Naive thymus-derived CD4-positive, alpha-beta T cell (primary cell): Measurements from ENCODE around the gene ZBTB45. TPM values are rescaled to one million over a fixed set of nuclear protein-coding genes. Genes with fewer than 3 reads are reported as not detected.

Source experiments
- ATAC-seq: fragments of 150-1000 bp; cut with Tn5 transposase; 2 replicates; pipeline ENCODE4 v1.10.0; 2021; ENCODE audit warnings: mild to moderate bottlenecking, moderate library complexity
- CTCF ChIA-PET: fragments of 350-600 bp; sonication (Branson Sonifier 250); formaldehyde crosslinking; loops from one replicate; lab custom pipeline; 2021; ENCODE audit warnings: antibody characterized with exemption; lab: Charles Lee
- POLR2A ChIA-PET: fragments of 350-600 bp; sonication (Branson Sonifier 250); formaldehyde crosslinking; loops from one replicate; lab custom pipeline; 2021; ENCODE audit warnings: antibody characterized with exemption, inconsistent platforms; lab: Charles Lee
- DNase-seq, 9 donors: peaks; one replicate each; pipeline versions ENCODE4 v3.0.0 to v3.0.0-alpha.2; 2020 to 2022; ENCODE audit warnings: mixed read lengths in 1 of 9
- H3K27ac ChIP-seq: one replicate; pipeline ENCODE4 v1.7.0; 2013; ENCODE audit warnings: mild to moderate bottlenecking, low read depth, low read length, moderate library complexity
- H3K27me3 ChIP-seq, 2 donors: one replicate each; pipeline ENCODE4 v1.7.0; 2013; ENCODE audit warnings: low read length in 2 of 2, mild to moderate bottlenecking in 2 of 2, moderate library complexity in 2 of 2; ENCODE audit not compliant: control insufficient read depth in 2 of 2, insufficient read depth in 2 of 2
- H3K36me3 ChIP-seq, 3 experiments: 1 replicate in 2 of 3; 2 replicates in 1 of 3; pipeline ENCODE4 v1.7.0; 2013; ENCODE audit warnings: low read length in 3 of 3, mild to moderate bottlenecking in 3 of 3, moderate library complexity in 1 of 3; ENCODE audit not compliant: insufficient read depth in 3 of 3, control insufficient read depth in 2 of 3
- H3K4me1 ChIP-seq, 2 donors: one replicate each; pipeline ENCODE4 v1.7.0; 2013; ENCODE audit warnings: low read length in 2 of 2, mild to moderate bottlenecking in 2 of 2, moderate library complexity in 1 of 2; ENCODE audit not compliant: control insufficient read depth in 2 of 2, insufficient read depth in 2 of 2
- H3K4me3 ChIP-seq: 2 replicates; pipeline ENCODE4 v1.7.0; 2013; ENCODE audit warnings: mild to moderate bottlenecking, low read length
- H3K9me3 ChIP-seq, 3 experiments: 1 replicate in 2 of 3; 2 replicates in 1 of 3; pipeline ENCODE4 v1.7.0; 2013; ENCODE audit warnings: low read length in 3 of 3; ENCODE audit not compliant: control insufficient read depth in 2 of 3
- H3K27ac Mint-ChIP-seq, 9 donors: one replicate each; pipeline ENCODE4 v1.8.0; 2020 to 2022; ENCODE audit warnings: mixed read lengths in 9 of 9, mild to moderate bottlenecking in 8 of 9, moderate library complexity in 5 of 9, inconsistent platforms in 2 of 9
- H3K27me3 Mint-ChIP-seq, 5 donors: one replicate each; pipeline ENCODE4 v1.8.0; 2021 to 2022; ENCODE audit warnings: mixed read lengths in 5 of 5, mild to moderate bottlenecking in 1 of 5
- H3K36me3 Mint-ChIP-seq, 5 donors: one replicate each; pipeline ENCODE4 v1.8.0; 2020 to 2022; ENCODE audit warnings: mixed read lengths in 5 of 5, mild to moderate bottlenecking in 3 of 5, inconsistent platforms in 1 of 5
- H3K4me1 Mint-ChIP-seq, 7 donors: one replicate each; pipeline ENCODE4 v1.8.0; 2020 to 2022; ENCODE audit warnings: mixed read lengths in 7 of 7, mild to moderate bottlenecking in 3 of 7, inconsistent platforms in 1 of 7
- H3K4me3 Mint-ChIP-seq, 10 donors: one replicate each; pipeline ENCODE4 v1.8.0; 2020 to 2022; ENCODE audit warnings: mild to moderate bottlenecking in 10 of 10, mixed read lengths in 10 of 10, moderate library complexity in 6 of 10, inconsistent platforms in 2 of 10
- H3K9me3 Mint-ChIP-seq, 11 donors: one replicate each; pipeline ENCODE4 v1.8.0; 2020 to 2022; ENCODE audit warnings: mixed read lengths in 11 of 11, mild to moderate bottlenecking in 4 of 11, inconsistent platforms in 1 of 11, moderate library complexity in 1 of 11
- intact Hi-C, 2 donors: fragments of 100-400 bp; cut with micrococcal nuclease; formaldehyde crosslinking; loops; one replicate each; pipeline ENCODE4 v1.15.1; 2023
- polyA plus RNA-seq, 2 donors: library from polyadenylated mRNA; unstranded; fragments of 300-500 nt; fragmentation: Illumina TruSeq; gene quantifications; one replicate each; pipeline ENCODE4 v1.2.3, GENCODE V29; 2021
- total RNA-seq, 6 experiments: library from RNA in 5 of 6; stranded (reverse) in 5 of 6; gene quantifications; 1 replicate in 5 of 6; 2 replicates in 1 of 6; pipeline ENCODE4 v1.2.3 and lab custom pipeline; 2021 to 2026

ZBTB45 gene
- total and polyA plus RNA-seq, 7 experiments from 2014 or later = 5.1 to 19.2 (median 9.9) TPM

GRCh38 chr19:58475714-58476497 is 43.7 kb downstream of the ZBTB45 start, which contains the start of gene ZNF446:
Gene ZNF446 (plus strand): TSS chr19:58476352. CDS start chr19:58477219, 867 bp downstream.
- ChIA-PET CTCF (interaction anchor here (0.6 kb wide), 1 partner anchor 60 kb away, joined by 4 read pairs; no protein-coding TSS in a partner anchor), POLR2A (interaction anchor here (0.8 to 2.3 kb wide), 5 partner anchors 24 to 113 kb away, joined by 3 to 11 read pairs (median 4); partner anchors contain the start of genes ZBTB45, ZNF132 and ZNF497)
- DNase-seq (peak; percentile 84 to 97 (median 96)), ATAC-seq (peak; percentile 92)
- H3K4me3 ChIP-seq = peak within 1 kb of the TSS; percentile 77
- Mint-ChIP-seq H3K27ac (peak within 1 kb of the TSS; percentile 87 to 100 (median 99)), H3K9me3 (no peaks in the 10 kb centered on the region), H3K27me3 (no peaks in the 10 kb centered on the region), H3K36me3 (peaks cover 0 to 8% (median 0%) of the 10 kb centered on the region in 5 donors), H3K4me1 (peaks cover 6 to 29% (median 17%) of the 10 kb centered on the region in 7 donors), H3K4me3 (peak within 1 kb of the TSS; percentile 78 to 99 (median 96))
- no peaks in the 10 kb centered on the region for H3K27me3 ChIP-seq
- peaks cover 14 to 16% of the 10 kb centered on the region in 2 donors for H3K4me1 ChIP-seq
- H3K9me3 ChIP-seq = no peaks in the 10 kb centered on the region
- intact Hi-C loops = loop anchor here (1.0 to 2.0 kb wide), 17 partner anchors 9 to 293 kb away; partner anchors contain the start of genes MZF1 (in 2 of the 2), TRIM28 (in 2 of the 2), ZBTB45 (in 2 of the 2) and ZNF132 (in 2 of the 2)
- H3K36me3 ChIP-seq = peaks cover 0 to 14% (median 0%) of the 10 kb centered on the region in 3 experiments
- H3K27ac ChIP-seq = peak within 1 kb of the TSS; percentile 91

GRCh38 chr19:58474997-58475713 is 44.5 kb downstream of the ZBTB45 start:
- peak overlapping the region; percentile 91 for H3K27ac ChIP-seq
- ChIA-PET CTCF (interaction anchor here (0.6 kb wide), 1 partner anchor 61 kb away, joined by 4 read pairs; no protein-coding TSS in a partner anchor), POLR2A (interaction anchor here (0.6 to 2.3 kb wide), 5 partner anchors 24 to 112 kb away, joined by 3 to 11 read pairs (median 4); partner anchors contain the start of genes ZNF132 and ZNF497)
- ATAC-seq = peak; percentile 33
- H3K4me1 ChIP-seq = peaks cover 14 to 16% of the 10 kb centered on the region in 2 donors
- peak overlapping the region; percentile 77 for H3K4me3 ChIP-seq
- Mint-ChIP-seq H3K9me3 (no peaks in the 10 kb centered on the region), H3K4me3 (peak overlapping the region; percentile 78 to 99 (median 96)), H3K27me3 (no peaks in the 10 kb centered on the region), H3K4me1 (peaks cover 6 to 29% (median 17%) of the 10 kb centered on the region in 7 donors), H3K36me3 (peaks cover 0 to 11% (median 0%) of the 10 kb centered on the region in 5 donors), H3K27ac (peak overlapping the region; percentile 87 to 100 (median 99))
- intact Hi-C loops = loop anchor here (1.0 kb wide), 8 partner anchors 8 to 256 kb away; partner anchors contain the start of genes MZF1 (in 1 of the 2), RPS5 (in 1 of the 2), ZNF324 (in 1 of the 2) and ZNF837 (in 1 of the 2)
- H3K9me3 ChIP-seq = no peaks in the 10 kb centered on the region
- H3K27me3 ChIP-seq = no peaks in the 10 kb centered on the region
- peaks cover 0 to 22% (median 0%) of the 10 kb centered on the region in 3 experiments for H3K36me3 ChIP-seq
- DNase-seq = no peak

- peak overlapping the region in 8 of 9 donors; percentile 14 to 100 (median 72) for H3K27ac Mint-ChIP-seq
- H3K4me1 ChIP-seq = peaks cover 14 to 16% of the 10 kb centered on the region in 2 donors
- H3K27ac ChIP-seq = peak overlapping the region; percentile 91
- DNase-seq = no peak
- POLR2A ChIA-PET = interaction anchor here (0.6 to 2.3 kb wide), 3 partner anchors 25 to 36 kb away, joined by 3 to 11 read pairs (median 4); partner anchors contain the start of gene ZNF132
- H3K4me3 Mint-ChIP-seq = peak overlapping the region in 9 of 10 donors; percentile 21 to 98 (median 55)
- H3K36me3 Mint-ChIP-seq = peaks cover 0 to 11% (median 0%) of the 10 kb centered on the region in 5 donors
- ATAC-seq = no peak
- CTCF ChIA-PET = no interaction called here
- H3K4me3 ChIP-seq = no peak overlapping the region
- no peaks in the 10 kb centered on the region for H3K27me3 ChIP-seq
- intact Hi-C loops = no loop called here
- no peaks in the 10 kb centered on the region for H3K9me3 Mint-ChIP-seq
- peaks cover 6 to 29% (median 17%) of the 10 kb centered on the region in 7 donors for H3K4me1 Mint-ChIP-seq
- no peaks in the 10 kb centered on the region for H3K27me3 Mint-ChIP-seq
- no peaks in the 10 kb centered on the region for H3K9me3 ChIP-seq
- H3K36me3 ChIP-seq = peaks cover 0 to 28% (median 0%) of the 10 kb centered on the region in 3 experiments
Measured at GRCh38 chr19:58474291-58474996, 45.2 kb downstream of the ZBTB45 start.

GRCh38 chr19:58473775-58474174 is 45.8 kb downstream of the ZBTB45 start:
- Mint-ChIP-seq H3K4me3 (peak overlapping the region in 4 of 10 donors; percentile 21 to 65 (median 50)), H3K9me3 (no peaks in the 10 kb centered on the region), H3K36me3 (peaks cover 0 to 5% (median 0%) of the 10 kb centered on the region in 5 donors), H3K4me1 (peaks cover 6 to 35% (median 22%) of the 10 kb centered on the region in 7 donors), H3K27me3 (no peaks in the 10 kb centered on the region), H3K27ac (peak overlapping the region in 7 of 9 donors; percentile 14 to 100 (median 72))
- ChIA-PET CTCF (interaction anchor here (0.8 kb wide), 1 partner anchor 124 kb away, joined by 3 read pairs; no protein-coding TSS in a partner anchor), POLR2A (no interaction called here)
- no peak for DNase-seq
- ATAC-seq = no peak
- Histone ChIP-seq H3K27ac (no peak overlapping the region), H3K27me3 (no peaks in the 10 kb centered on the region), H3K36me3 (peaks cover 0 to 33% (median 0%) of the 10 kb centered on the region in 3 experiments), H3K4me3 (no peak overlapping the region), H3K9me3 (no peaks in the 10 kb centered on the region), H3K4me1 (peaks cover 14 to 16% of the 10 kb centered on the region in 2 donors)
- intact Hi-C loops = no loop called here

GRCh38 chr19:58471736-58472135 is 47.9 kb downstream of the ZBTB45 start:
- no peak overlapping the region for H3K4me3 ChIP-seq
- Mint-ChIP-seq H3K9me3 (peaks cover 0 to 1% (median 0%) of the 10 kb centered on the region in 11 donors), H3K36me3 (peaks cover 0 to 5% (median 0%) of the 10 kb centered on the region in 5 donors), H3K27ac (no peak overlapping the region), H3K4me1 (peaks cover 16 to 47% (median 31%) of the 10 kb centered on the region in 7 donors), H3K4me3 (no peak overlapping the region), H3K27me3 (no peaks in the 10 kb centered on the region)
- H3K9me3 ChIP-seq = no peaks in the 10 kb centered on the region
- intact Hi-C loops = no loop called here
- ChIA-PET POLR2A (no interaction called here), CTCF (no interaction called here)
- no peak overlapping the region for H3K27ac ChIP-seq
- DNase-seq (no peak), ATAC-seq (no peak)
- H3K27me3 ChIP-seq = no peaks in the 10 kb centered on the region
- peaks cover 18 to 21% of the 10 kb centered on the region in 2 donors for H3K4me1 ChIP-seq
- H3K36me3 ChIP-seq = peaks cover 0 to 40% (median 0%) of the 10 kb centered on the region in 3 experiments
